ENCODE measurements around the gene ELP2.

Gene ELP2

DNA sequence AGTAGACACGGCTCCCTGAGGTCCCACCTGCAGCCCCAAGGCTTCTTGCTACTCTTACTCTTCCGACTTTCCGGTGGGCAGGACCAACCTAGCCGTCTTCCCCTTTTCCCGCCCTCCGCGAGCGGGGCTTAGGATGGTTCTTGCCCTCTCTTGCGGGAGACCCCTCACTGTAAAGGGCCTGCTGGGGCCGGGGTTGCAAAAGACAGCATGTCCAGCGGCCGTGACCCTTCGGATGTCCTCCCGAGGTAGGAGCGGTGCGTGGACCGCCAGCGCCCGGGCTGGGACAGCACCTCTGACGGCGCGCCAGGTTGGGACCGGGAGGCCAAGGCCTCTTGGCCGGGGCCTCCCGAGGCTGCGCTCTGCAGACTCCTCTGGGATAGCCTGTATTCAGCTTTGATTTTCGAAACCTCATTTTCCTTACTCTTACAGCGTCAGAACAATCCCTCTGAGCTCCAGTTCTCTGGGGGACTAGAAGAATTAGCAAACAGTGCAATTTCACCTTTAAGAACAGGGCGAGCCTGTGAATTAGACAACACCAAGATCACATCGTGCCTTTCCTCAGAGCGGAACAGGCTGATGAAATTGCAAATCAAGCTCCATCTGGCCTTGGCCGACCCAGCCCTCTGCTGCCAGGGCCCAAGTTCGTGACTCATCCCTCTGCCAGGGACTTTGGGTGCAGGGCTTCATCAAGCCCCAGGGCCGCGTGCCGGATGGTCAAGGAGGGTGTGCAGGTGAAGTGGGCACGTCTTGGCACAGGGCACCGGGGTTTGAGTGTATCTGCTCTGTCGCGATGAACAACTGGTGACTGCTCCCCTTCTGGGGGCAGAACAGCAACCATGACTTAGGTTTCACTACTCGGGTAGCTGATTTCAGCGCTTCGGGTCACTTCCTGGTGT, 58.4 kb downstream of the ELP2 start:
- H3K4me3 ChIP-seq (ENCODE audit: low read length) = peak overlapping the region; percentile 88

DNA sequence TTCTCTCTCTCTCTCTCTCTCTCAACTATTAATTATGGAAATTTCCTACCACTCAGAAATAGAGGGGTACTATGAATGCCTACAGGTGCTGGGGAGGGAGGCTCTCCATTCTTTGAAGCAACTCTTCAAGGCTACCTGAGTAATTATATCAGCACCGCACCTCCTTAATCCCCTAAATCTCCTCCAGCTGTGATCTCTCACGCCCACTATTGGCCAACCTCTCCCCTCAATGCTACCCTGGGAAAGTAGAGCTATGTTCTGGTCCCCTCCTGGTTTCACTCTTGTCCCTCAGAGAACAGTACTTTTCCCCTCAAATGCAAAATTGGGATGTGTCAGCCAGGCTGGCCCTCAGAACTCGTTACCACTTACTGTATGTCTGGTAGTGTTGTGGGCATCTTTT, 59.2 kb downstream of the ELP2 start:
- no peak overlapping the region for H3K4me3 ChIP-seq (ENCODE audit: low read length)
- DNase-seq (ENCODE audit: low read depth) = no peak
- TF ChIP-seq, protein P1, sequence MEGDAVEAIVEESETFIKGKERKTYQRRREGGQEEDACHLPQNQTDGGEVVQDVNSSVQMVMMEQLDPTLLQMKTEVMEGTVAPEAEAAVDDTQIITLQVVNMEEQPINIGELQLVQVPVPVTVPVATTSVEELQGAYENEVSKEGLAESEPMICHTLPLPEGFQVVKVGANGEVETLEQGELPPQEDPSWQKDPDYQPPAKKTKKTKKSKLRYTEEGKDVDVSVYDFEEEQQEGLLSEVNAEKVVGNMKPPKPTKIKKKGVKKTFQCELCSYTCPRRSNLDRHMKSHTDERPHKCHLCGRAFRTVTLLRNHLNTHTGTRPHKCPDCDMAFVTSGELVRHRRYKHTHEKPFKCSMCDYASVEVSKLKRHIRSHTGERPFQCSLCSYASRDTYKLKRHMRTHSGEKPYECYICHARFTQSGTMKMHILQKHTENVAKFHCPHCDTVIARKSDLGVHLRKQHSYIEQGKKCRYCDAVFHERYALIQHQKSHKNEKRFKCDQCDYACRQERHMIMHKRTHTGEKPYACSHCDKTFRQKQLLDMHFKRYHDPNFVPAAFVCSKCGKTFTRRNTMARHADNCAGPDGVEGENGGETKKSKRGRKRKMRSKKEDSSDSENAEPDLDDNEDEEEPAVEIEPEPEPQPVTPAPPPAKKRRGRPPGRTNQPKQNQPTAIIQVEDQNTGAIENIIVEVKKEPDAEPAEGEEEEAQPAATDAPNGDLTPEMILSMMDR (conservative IDR thresholded peaks at IDR 0.05; ENCODE audit: low read length) = no peak

More for the DNA sequence above, 58.4 kb downstream of the ELP2 start:
- TF ChIP-seq, protein P1 (conservative IDR thresholded peaks at IDR 0.05; ENCODE audit: low read length) = no peak
- peak; percentile 81 for DNase-seq (ENCODE audit: low read depth)

DNA sequence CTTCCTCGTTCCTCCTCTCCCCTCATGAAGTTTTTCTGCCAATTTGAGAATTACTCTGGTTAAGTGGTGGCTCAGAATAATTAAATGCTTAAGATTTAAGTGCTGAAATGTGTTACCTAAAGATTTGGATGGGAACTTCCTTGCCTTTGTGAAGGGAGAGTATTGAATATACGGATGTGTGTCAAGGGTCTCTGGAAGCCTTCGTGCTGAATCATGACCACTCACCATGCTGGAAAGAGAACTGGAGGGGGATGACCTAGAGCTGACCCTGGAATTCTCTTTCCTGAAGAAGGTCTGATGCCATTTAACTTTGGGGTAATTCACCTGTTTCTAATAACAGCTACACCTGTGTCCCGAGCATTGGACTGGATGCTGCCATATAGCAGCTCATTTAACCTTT, 59.8 kb downstream of the ELP2 start:
- TF ChIP-seq, protein P1 (conservative IDR thresholded peaks at IDR 0.05; ENCODE audit: low read length) = no peak
- DNase-seq (ENCODE audit: low read depth) = no peak
- no peak overlapping the region for H3K4me3 ChIP-seq (ENCODE audit: low read length)

DNA sequence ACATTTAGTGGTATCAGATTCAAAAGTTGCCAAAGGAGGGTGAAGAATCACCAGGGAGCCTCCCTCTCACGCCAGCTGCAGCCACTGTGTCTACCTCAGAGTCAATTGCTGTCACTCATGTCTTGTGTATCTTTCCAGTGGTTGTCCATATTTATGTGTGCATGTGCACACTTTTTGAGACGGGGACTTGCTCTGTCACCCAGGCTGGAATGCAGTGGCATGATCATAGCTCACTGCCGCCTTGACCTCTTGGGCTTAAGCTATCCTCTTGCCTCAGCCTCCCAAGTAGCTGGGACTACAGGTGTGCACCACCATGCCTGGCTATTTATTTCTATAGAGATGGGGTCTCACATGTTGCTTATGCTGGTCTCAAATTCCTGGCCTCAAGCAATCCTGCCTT, 61.6 kb downstream of the ELP2 start:
- TF ChIP-seq, protein P1 (conservative IDR thresholded peaks at IDR 0.05; ENCODE audit: low read length) = no peak
- no peak overlapping the region for H3K4me3 ChIP-seq (ENCODE audit: low read length)
- DNase-seq (ENCODE audit: low read depth) = no peak

DNA sequence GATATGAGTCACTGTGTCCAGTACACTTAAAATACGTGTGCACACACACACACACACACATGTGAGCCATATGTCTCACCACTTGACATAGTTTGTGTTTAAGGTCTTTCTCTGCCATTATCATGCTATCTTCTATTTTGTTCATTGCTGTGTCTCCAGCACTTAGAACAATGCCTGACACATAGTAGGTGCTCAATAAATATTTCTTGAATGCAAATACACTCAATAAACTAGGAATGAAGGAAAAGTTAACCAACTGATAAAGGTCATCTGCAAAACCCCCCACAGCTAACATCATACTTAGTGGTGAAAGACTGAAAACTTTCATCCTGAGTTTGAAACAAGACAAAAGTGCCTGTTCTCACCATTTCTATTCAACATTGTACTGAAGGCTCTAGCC, 62.0 kb downstream of the ELP2 start:
- H3K4me3 ChIP-seq (ENCODE audit: low read length) = no peak overlapping the region
- no peak for DNase-seq (ENCODE audit: low read depth)
- TF ChIP-seq, protein P1 (conservative IDR thresholded peaks at IDR 0.05; ENCODE audit: low read length) = no peak

DNA sequence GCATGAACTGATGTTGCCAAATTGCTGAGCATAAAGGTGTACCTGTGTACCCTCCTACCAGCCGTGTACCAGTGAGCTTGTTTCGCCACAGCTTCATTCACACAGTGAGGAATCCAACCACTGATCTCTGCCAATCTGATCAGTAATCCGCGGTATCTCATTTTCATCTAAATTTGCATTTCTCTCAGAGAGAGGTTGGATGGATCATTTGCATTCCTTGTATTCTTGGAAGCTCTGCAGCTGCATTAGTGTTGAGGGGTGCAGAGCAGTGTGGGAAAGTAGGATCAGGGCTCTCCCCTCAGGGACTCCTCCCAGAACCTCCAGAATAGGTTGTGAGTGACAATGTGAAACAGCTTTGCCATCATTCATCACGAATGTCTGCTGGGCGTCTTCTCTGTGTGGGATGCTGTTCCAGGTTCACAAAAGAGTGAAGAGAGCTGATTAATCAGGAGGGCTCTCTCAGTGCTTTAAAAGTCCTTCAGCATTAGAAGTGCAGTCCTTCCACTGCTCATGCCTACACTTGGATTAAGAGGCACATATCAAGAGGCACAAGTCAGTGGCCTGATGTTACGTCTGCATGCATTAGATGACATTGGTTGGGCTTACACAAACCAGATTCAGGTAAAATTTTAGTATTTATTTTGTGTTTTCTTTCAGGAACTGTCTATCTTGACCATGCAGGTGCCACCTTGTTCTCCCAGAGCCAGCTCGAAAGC, 65.1 kb downstream of the ELP2 start:
- TF ChIP-seq, protein P1 (conservative IDR thresholded peaks at IDR 0.05; ENCODE audit: low read length) = no peak
- no peak overlapping the region for H3K4me3 ChIP-seq (ENCODE audit: low read length)
- DNase-seq (ENCODE audit: low read depth) = no peak

All from AG10803 (cell line).